Skeletal muscle tissue (tissue), 4 donors: ENCODE data around the gene ZNF846. TPM values are rescaled to one million over a fixed set of nuclear protein-coding genes. Genes with fewer than 3 reads are reported as not detected.
"Not testable (repeated sequence)": the region's sequence is repeated elsewhere in the genome, so short reads cannot be mapped to it uniquely, and the experiment has no call there.

Experiments used
- H3K27ac ChIP-seq: one replicate; pipeline ENCODE4 v1.7.0; 2013; ENCODE audit warnings: mild to moderate bottlenecking, low read depth, low read length, inconsistent platforms
- H3K27me3 ChIP-seq, 3 donors: one replicate each; pipeline ENCODE4 v1.7.0; 2013; ENCODE audit warnings: low read length in 3 of 3; ENCODE audit not compliant: control insufficient read depth in 3 of 3, insufficient read depth in 3 of 3
- H3K36me3 ChIP-seq, 3 donors: one replicate each; pipeline ENCODE4 v1.7.0; 2013; ENCODE audit warnings: low read length in 3 of 3; ENCODE audit not compliant: control insufficient read depth in 3 of 3, insufficient read depth in 3 of 3
- H3K4me1 ChIP-seq, 3 donors: one replicate each; pipeline ENCODE4 v1.7.0; 2013; ENCODE audit warnings: low read length in 3 of 3, mild to moderate bottlenecking in 3 of 3; ENCODE audit not compliant: control insufficient read depth in 3 of 3, insufficient read depth in 3 of 3
- H3K4me3 ChIP-seq, 3 donors: one replicate each; pipeline ENCODE4 v1.7.0; 2013; ENCODE audit warnings: low read length in 3 of 3
- H3K9ac ChIP-seq, 3 donors: one replicate each; pipeline ENCODE4 v1.7.0; 2013; ENCODE audit warnings: low read length in 3 of 3, mild to moderate bottlenecking in 3 of 3, moderate library complexity in 2 of 3, low read depth in 1 of 3
- H3K9me3 ChIP-seq, 3 donors: one replicate each; pipeline ENCODE4 v1.7.0; 2013; ENCODE audit warnings: low read length in 3 of 3; ENCODE audit not compliant: control insufficient read depth in 3 of 3
- total RNA-seq: library from RNA; depleted of rRNA; stranded (reverse); fragments of >200 nt; gene quantifications from one replicate; pipeline ENCODE4 v1.2.3, GENCODE V29; 2014
- donor health status: Osteomylitis.

The ZNF846 gene
- total RNA-seq, 1 donor from 2014 or later: 15.1 TPM

GRCh38 chr19:9793071-9793591 is 24.6 kb upstream of the ZNF846 start:
- Histone ChIP-seq H3K36me3 (no peaks in the 10 kb centered on the region), H3K4me1 (peaks cover 0 to 3% (median 0%) of the 10 kb centered on the region in 3 donors), H3K9me3 (no peaks in the 10 kb centered on the region), H3K4me3 (peak overlapping the region; percentile 67 to 73 (median 67)), H3K9ac (peak overlapping the region in 2 of 3 donors; percentile 61 to 68), H3K27me3 (peaks cover 3 to 17% (median 4%) of the 10 kb centered on the region in 3 donors), H3K27ac (peak overlapping the region; percentile 79)

- peaks cover 0 to 3% (median 0%) of the 10 kb centered on the region in 3 donors for H3K4me1 ChIP-seq
- H3K27me3 ChIP-seq: peaks cover 4 to 17% (median 8%) of the 10 kb centered on the region in 3 donors
- H3K9ac ChIP-seq: peak overlapping the region; percentile 50 to 68 (median 61)
- no peaks in the 10 kb centered on the region for H3K9me3 ChIP-seq
- no peaks in the 10 kb centered on the region for H3K36me3 ChIP-seq
- H3K4me3 ChIP-seq: peak overlapping the region; percentile 67 to 76 (median 73)
- peak overlapping the region; percentile 89 for H3K27ac ChIP-seq
These were observed 23.9 kb upstream of the ZNF846 start for GRCh38 chr19:9792206-9793070.

- H3K27ac ChIP-seq: peak overlapping the region; percentile 89
- peak overlapping the region; percentile 64 to 76 (median 67) for H3K4me3 ChIP-seq
- no peaks in the 10 kb centered on the region for H3K36me3 ChIP-seq
- H3K27me3 ChIP-seq: peaks cover 4 to 20% (median 8%) of the 10 kb centered on the region in 3 donors
- peaks cover 0 to 3% (median 0%) of the 10 kb centered on the region in 3 donors for H3K4me1 ChIP-seq
- no peaks in the 10 kb centered on the region for H3K9me3 ChIP-seq
- H3K9ac ChIP-seq: no peak overlapping the region
These were observed 23.1 kb upstream of the ZNF846 start for GRCh38 chr19:9791552-9792205.

- Histone ChIP-seq H3K27me3 (peaks cover 4 to 26% (median 8%) of the 10 kb centered on the region in 3 donors), H3K4me3 (peak overlapping the region in 1 of 3 donors; percentile 64)
- H3K27ac ChIP-seq: not testable (repeated sequence)
These were observed 22.5 kb upstream of the ZNF846 start for GRCh38 chr19:9791073-9791367.

GRCh38 chr19:9789579-9789978 is 21.0 kb upstream of the ZNF846 start:
- not testable (repeated sequence) for H3K9ac ChIP-seq, H3K27ac ChIP-seq, H3K36me3 ChIP-seq

More at GRCh38 chr19:9791073-9791367, 22.5 kb upstream of the ZNF846 start:
- H3K36me3 ChIP-seq, H3K4me1 ChIP-seq, H3K9ac ChIP-seq, H3K9me3 ChIP-seq: not testable (repeated sequence)

GRCh38 chr19:9789066-9789465 is 20.5 kb upstream of the ZNF846 start:
- Histone ChIP-seq H3K27me3 (peaks cover 4 to 30% (median 10%) of the 10 kb centered on the region in 3 donors), H3K9me3 (no peaks in the 10 kb centered on the region), H3K36me3 (no peaks in the 10 kb centered on the region), H3K4me1 (peaks cover 0 to 3% (median 3%) of the 10 kb centered on the region in 3 donors), H3K27ac (no peak overlapping the region), H3K4me3 (no peak overlapping the region), H3K9ac (no peak overlapping the region)

More at GRCh38 chr19:9789579-9789978, 21.0 kb upstream of the ZNF846 start:
- not testable (repeated sequence) for H3K4me1 ChIP-seq, H3K4me3 ChIP-seq, H3K9me3 ChIP-seq
- H3K27me3 ChIP-seq: peaks cover 4 to 30% (median 8%) of the 10 kb centered on the region in 3 donors

- not testable (repeated sequence) for H3K4me3 ChIP-seq, H3K9me3 ChIP-seq, H3K9ac ChIP-seq, H3K4me1 ChIP-seq, H3K36me3 ChIP-seq, H3K27ac ChIP-seq
- peaks cover 4 to 28% (median 12%) of the 10 kb centered on the region in 3 donors for H3K27me3 ChIP-seq
These were observed 20.1 kb upstream of the ZNF846 start for GRCh38 chr19:9788604-9789003.

GRCh38 chr19:9786819-9787218 is 18.3 kb upstream of the ZNF846 start:
- Histone ChIP-seq H3K9ac (no peak overlapping the region), H3K27me3 (peaks cover 4 to 18% (median 9%) of the 10 kb centered on the region in 3 donors), H3K4me3 (no peak overlapping the region), H3K36me3 (no peaks in the 10 kb centered on the region), H3K9me3 (no peaks in the 10 kb centered on the region), H3K27ac (no peak overlapping the region), H3K4me1 (peaks cover 0 to 3% (median 3%) of the 10 kb centered on the region in 3 donors)

GRCh38 chr19:9786342-9786741 is 17.8 kb upstream of the ZNF846 start:
- H3K27me3 ChIP-seq: peaks cover 4 to 18% (median 9%) of the 10 kb centered on the region in 3 donors
- H3K4me3 ChIP-seq: peak overlapping the region; percentile 63 to 73 (median 66)
- peak overlapping the region; percentile 7 for H3K27ac ChIP-seq
- H3K9ac ChIP-seq: peak overlapping the region in 2 of 3 donors; percentile 76 to 81
- H3K9me3 ChIP-seq: no peaks in the 10 kb centered on the region
- H3K36me3 ChIP-seq: no peaks in the 10 kb centered on the region
- peaks cover 0 to 3% (median under 1%) of the 10 kb centered on the region in 3 donors for H3K4me1 ChIP-seq
